Measurements from ENCODE around the gene C16orf96. TPM values are rescaled to one million over a fixed set of nuclear protein-coding genes. Genes with fewer than 3 reads are reported as not detected.
A peak's percentile ranks its signal among the peaks of the same experiment; 100 is the strongest.

The C16orf96 gene
- total RNA-seq, 1 experiment from 2014 or later = 0.15 TPM

- H3K9me2 ChIP-seq (ENCODE audit: insufficient read depth) = no peaks in the 10 kb centered on the region
- no peaks in the 10 kb centered on the region for H3K79me2 ChIP-seq (ENCODE audit: low read depth)
- no peaks in the 10 kb centered on the region for H3K27me3 ChIP-seq (ENCODE audit: insufficient read depth, low read depth)
- ChIA-PET CTCF (no interaction called here), POLR2A (ENCODE audit: unreplicated experiment) (no interaction called here)
- DNase-seq = no peak
- no peaks in the 10 kb centered on the region for H3K9me3 ChIP-seq (ENCODE audit: insufficient read depth, low read depth)
- TF ChIP-seq EZH2 (IDR thresholded peaks at IDR 0.05; ENCODE audit: low read depth) = no peak
- TF ChIP-seq CTCF (conservative IDR thresholded peaks at IDR 0.05) = no peak
- BruUV-seq (replicated peaks) = no TSS peak
- no peaks in the 10 kb centered on the region for H3K36me3 ChIP-seq (ENCODE audit: low read depth)
- H3F3A ChIP-seq (ENCODE audit: insufficient read depth, low read depth) = no peaks in the 10 kb centered on the region
- intact Hi-C loops (cut with micrococcal nuclease; ENCODE audit: unreplicated experiment) = loop anchor here (1.0 to 2.0 kb wide), 4 partner anchors 74 to 514 kb away; no protein-coding TSS in a partner anchor
- no peak overlapping the region for H2AFZ ChIP-seq
- no peaks in the 10 kb centered on the region for H4K20me1 ChIP-seq (ENCODE audit: insufficient read depth)
- H3K4me2 ChIP-seq = no peak overlapping the region
- no peaks in the 10 kb centered on the region for H3K4me1 ChIP-seq (replicated peaks; ENCODE audit: insufficient read depth)
- no peak overlapping the region for H3K27ac ChIP-seq
- H3K4me3 ChIP-seq = no peak overlapping the region
These were observed 45.3 kb upstream of the C16orf96 start for GRCh38 chr16:4510747-4511426.

- no TSS peak for BruUV-seq (replicated peaks)
- H3K27me3 ChIP-seq (ENCODE audit: insufficient read depth, low read depth) = no peaks in the 10 kb centered on the region
- H2AFZ ChIP-seq = no peak overlapping the region
- H3K9me3 ChIP-seq (ENCODE audit: insufficient read depth, low read depth) = no peaks in the 10 kb centered on the region
- no peaks in the 10 kb centered on the region for H4K20me1 ChIP-seq (ENCODE audit: insufficient read depth)
- H3K4me3 ChIP-seq = no peak overlapping the region
- CTCF ChIA-PET = no interaction called here
- H3K36me3 ChIP-seq (ENCODE audit: low read depth) = no peaks in the 10 kb centered on the region
- H3K4me1 ChIP-seq (replicated peaks; ENCODE audit: insufficient read depth) = no peaks in the 10 kb centered on the region
- DNase-seq = peak; percentile 64 to 74
- POLR2A ChIA-PET (ENCODE audit: unreplicated experiment) = no interaction called here
- no peak overlapping the region for H3K27ac ChIP-seq
- H3K4me2 ChIP-seq = no peak overlapping the region
- H3K9me2 ChIP-seq (ENCODE audit: insufficient read depth) = no peaks in the 10 kb centered on the region
- H3F3A ChIP-seq (ENCODE audit: insufficient read depth, low read depth) = no peaks in the 10 kb centered on the region
- intact Hi-C loops (cut with micrococcal nuclease; ENCODE audit: unreplicated experiment) = loop anchor here (1.0 to 2.0 kb wide), 4 partner anchors 74 to 513 kb away; no protein-coding TSS in a partner anchor
- peak; percentile 70 for TF ChIP-seq CTCF (conservative IDR thresholded peaks at IDR 0.05)
- TF ChIP-seq EZH2 (IDR thresholded peaks at IDR 0.05; ENCODE audit: low read depth) = no peak
- no peaks in the 10 kb centered on the region for H3K79me2 ChIP-seq (ENCODE audit: low read depth)
These were observed 44.6 kb upstream of the C16orf96 start for GRCh38 chr16:4511441-4512082.

- no peak for TF ChIP-seq EZH2 (IDR thresholded peaks at IDR 0.05; ENCODE audit: low read depth)
- no peak for TF ChIP-seq CTCF (conservative IDR thresholded peaks at IDR 0.05)
- Histone ChIP-seq H4K20me1 (ENCODE audit: insufficient read depth) (no peaks in the 10 kb centered on the region; the same call in 1 of the 2 replicates), H3K27ac (no peak overlapping the region), H3K4me1 (replicated peaks; ENCODE audit: insufficient read depth) (no peaks in the 10 kb centered on the region), H2AFZ (no peak overlapping the region), H3K4me2 (no peak overlapping the region), H3K79me2 (ENCODE audit: low read depth) (no peaks in the 10 kb centered on the region), H3K9me3 (ENCODE audit: insufficient read depth, low read depth) (no peaks in the 10 kb centered on the region), H3K36me3 (ENCODE audit: low read depth) (no peaks in the 10 kb centered on the region), H3F3A (ENCODE audit: insufficient read depth, low read depth) (no peaks in the 10 kb centered on the region), H3K27me3 (ENCODE audit: insufficient read depth, low read depth) (no peaks in the 10 kb centered on the region), H3K9me2 (ENCODE audit: insufficient read depth) (no peaks in the 10 kb centered on the region), H3K4me3 (no peak overlapping the region)
- ChIA-PET POLR2A (ENCODE audit: unreplicated experiment) (no interaction called here), CTCF (no interaction called here)
- BruUV-seq (replicated peaks) = no TSS peak
- intact Hi-C loops (cut with micrococcal nuclease; ENCODE audit: unreplicated experiment) = no loop called here
- DNase-seq = no peak
These were observed 43.7 kb upstream of the C16orf96 start for GRCh38 chr16:4512473-4512872.
